HG03378 (cell line): ENCODE measurements around the gene RBFOX2.
"Not testable (repeated sequence)": the region's sequence is repeated elsewhere in the genome, so short reads cannot be mapped to it uniquely, and the experiment has no call there.

Experiments used
- ATAC-seq: cut with Tn5 transposase; IDR thresholded peaks from one replicate; pipeline ENCODE4 v1.9.1; 2021; ENCODE audit warnings: mild to moderate bottlenecking, moderate library complexity; ENCODE audit not compliant: unreplicated experiment

RBFOX2 gene

GRCh38 chr22:35719212-35719875, 309.3 kb downstream of the RBFOX2 start:
- ATAC-seq, result no peak

- no peak for ATAC-seq
Observed at GRCh38 chr22:35717572-35717971, 311.1 kb downstream of the RBFOX2 start, which contains the start of gene APOL5. TSS of gene APOL5 (plus strand) at chr22:35717872. CDS start at chr22:35717872, 0 bp downstream.

GRCh38 chr22:35712672-35713071, 316.0 kb downstream of the RBFOX2 start:
- ATAC-seq, result no peak

- ATAC-seq, result no peak
Observed at GRCh38 chr22:35711336-35711735, 317.3 kb downstream of the RBFOX2 start.

GRCh38 chr22:35708917-35709316, 319.7 kb downstream of the RBFOX2 start:
- ATAC-seq, result no peak

GRCh38 chr22:35708453-35708852, 320.2 kb downstream of the RBFOX2 start:
- no peak for ATAC-seq

- ATAC-seq, result no peak
Observed at GRCh38 chr22:35705141-35705540, 323.5 kb downstream of the RBFOX2 start.

- ATAC-seq, result no peak
Observed at GRCh38 chr22:35703861-35704584, 324.6 kb downstream of the RBFOX2 start.

- ATAC-seq, result not testable (repeated sequence)
Observed at GRCh38 chr22:35699852-35700251, 328.8 kb downstream of the RBFOX2 start.

GRCh38 chr22:35697142-35697541, 331.5 kb downstream of the RBFOX2 start:
- no peak for ATAC-seq

GRCh38 chr22:35695202-35695601, 333.4 kb downstream of the RBFOX2 start:
- ATAC-seq, result no peak

- ATAC-seq, result no peak
Observed at GRCh38 chr22:35690001-35690400, 338.6 kb downstream of the RBFOX2 start.

- no peak for ATAC-seq
Observed at GRCh38 chr22:35688913-35689675, 339.5 kb downstream of the RBFOX2 start.
